Natural killer cell treated with Interleukin-12 subunit alpha and Interleukin-12 subunit beta and Interleukin-15 and Interleukin-18, amount 100 ng/mL, for 72 hours (primary cell): ENCODE data around the gene SMYD3. TPM values are rescaled to one million over a fixed set of nuclear protein-coding genes. Genes with fewer than 3 reads are reported as not detected.

Experiments used
- ATAC-seq, 2 donors: fragments of 150-1000 bp; cut with Tn5 transposase in 1 of 2; sonication (Bioruptor Pico), chemical (Tn5 transposase) in 1 of 2; 2 replicates each; pipeline ENCODE4 v1.10.0; 2021
- DNase-seq: peaks from one replicate; pipeline ENCODE4 v3.0.0; 2022; ENCODE audit warnings: low spot score
- H3K27ac Mint-ChIP-seq, 2 donors: 1 replicate in 1 of 2; 2 replicates in 1 of 2; pipeline ENCODE4 v1.8.0; 2022; ENCODE audit warnings: mixed read lengths in 2 of 2, mild to moderate bottlenecking in 1 of 2, moderate library complexity in 1 of 2
- H3K27me3 Mint-ChIP-seq, 2 donors: 1 replicate in 1 of 2; 2 replicates in 1 of 2; pipeline ENCODE4 v1.8.0; 2022; ENCODE audit warnings: mixed read lengths in 2 of 2
- H3K36me3 Mint-ChIP-seq: one replicate; pipeline ENCODE4 v1.8.0; 2022; ENCODE audit warnings: mixed read lengths
- H3K4me1 Mint-ChIP-seq, 2 donors: 1 replicate in 1 of 2; 2 replicates in 1 of 2; pipeline ENCODE4 v1.8.0; 2022; ENCODE audit warnings: low read depth in 2 of 2, mixed read lengths in 2 of 2, mild to moderate bottlenecking in 1 of 2
- H3K4me3 Mint-ChIP-seq: one replicate; pipeline ENCODE4 v1.8.0; 2022; ENCODE audit warnings: mixed read lengths
- H3K9me3 Mint-ChIP-seq: 2 replicates; pipeline ENCODE4 v1.8.0; 2022; ENCODE audit warnings: mixed read lengths
- total RNA-seq, 2 donors: library from RNA; stranded (reverse); gene quantifications; one replicate each; pipeline ENCODE4 v1.2.3, GENCODE V29; 2022

SMYD3 gene
- total RNA-seq, 2 donors from 2014 or later: 26.9 to 55.4 TPM

- Mint-ChIP-seq H3K4me3 (no peak overlapping the region), H3K36me3 (no peaks in the 10 kb centered on the region), H3K27me3 (no peaks in the 10 kb centered on the region), H3K9me3 (no peaks in the 10 kb centered on the region), H3K4me1 (peaks cover 0 to 2% of the 10 kb centered on the region in 2 donors), H3K27ac (no peak overlapping the region)
- no peak for DNase-seq
- ATAC-seq: no peak
These were observed 575.6 kb downstream of the SMYD3 start for GRCh38 chr1:245931450-245931849.

DNA sequence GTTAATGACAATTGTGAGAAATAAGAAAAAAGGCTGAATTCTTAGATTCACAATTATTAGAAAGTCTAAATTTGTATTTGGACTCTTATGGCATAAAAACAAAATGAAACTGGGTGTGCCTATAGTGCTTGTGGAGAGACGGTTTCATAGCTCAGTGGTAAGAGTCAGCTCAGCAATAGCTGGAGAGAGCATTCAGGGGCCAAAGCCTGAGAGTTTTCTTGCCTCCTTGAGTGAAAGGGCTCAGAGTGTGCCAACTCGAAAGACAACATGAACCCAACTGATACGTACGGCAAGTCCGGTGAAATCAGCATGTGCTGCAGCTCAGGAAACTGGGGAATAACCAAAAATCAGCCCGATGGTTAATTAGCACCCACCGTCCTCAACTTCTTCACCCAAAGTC lies 577.9 kb downstream of the SMYD3 start:
- H3K4me1 Mint-ChIP-seq: no peaks in the 10 kb centered on the region
- H3K9me3 Mint-ChIP-seq: no peaks in the 10 kb centered on the region
- H3K27me3 Mint-ChIP-seq: no peaks in the 10 kb centered on the region
- ATAC-seq: no peak
- H3K4me3 Mint-ChIP-seq: no peak overlapping the region
- DNase-seq: no peak
- peaks cover 4% of the 10 kb centered on the region for H3K36me3 Mint-ChIP-seq
- H3K27ac Mint-ChIP-seq: no peak overlapping the region

GRCh38 chr1:245926888-245927287 lies 580.2 kb downstream of the SMYD3 start:
- DNase-seq (no peak), ATAC-seq (no peak)
- Mint-ChIP-seq H3K4me3 (no peak overlapping the region), H3K4me1 (no peaks in the 10 kb centered on the region), H3K36me3 (peaks cover 4% of the 10 kb centered on the region), H3K9me3 (no peaks in the 10 kb centered on the region), H3K27ac (no peak overlapping the region), H3K27me3 (no peaks in the 10 kb centered on the region)

DNA sequence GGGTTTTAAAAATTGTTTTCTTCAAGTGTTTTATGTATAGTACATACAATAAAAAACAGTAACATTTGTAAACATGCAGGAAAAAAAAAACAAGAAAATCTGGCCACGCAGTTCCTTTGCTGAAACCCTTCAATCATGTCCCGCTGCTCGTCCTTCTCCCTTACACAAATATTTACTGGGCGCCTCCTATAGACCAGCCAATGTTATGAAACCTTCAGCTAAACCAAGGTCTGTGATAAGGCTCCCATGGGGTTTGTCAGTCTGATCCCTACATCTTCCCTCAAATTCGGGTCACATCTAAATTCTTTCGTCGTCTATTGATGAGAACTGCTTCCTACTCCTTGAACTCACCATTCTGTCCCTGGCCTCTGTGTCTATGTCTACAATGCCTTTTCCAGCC lies 583.9 kb downstream of the SMYD3 start:
- H3K27ac Mint-ChIP-seq: no peak overlapping the region
- H3K36me3 Mint-ChIP-seq: peaks cover 4% of the 10 kb centered on the region
- H3K4me1 Mint-ChIP-seq: no peaks in the 10 kb centered on the region
- peaks cover 6% of the 10 kb centered on the region for H3K9me3 Mint-ChIP-seq
- DNase-seq (no peak), ATAC-seq (no peak)
- H3K27me3 Mint-ChIP-seq: no peaks in the 10 kb centered on the region
- H3K4me3 Mint-ChIP-seq: no peak overlapping the region

- Mint-ChIP-seq H3K27me3 (no peaks in the 10 kb centered on the region), H3K27ac (no peak overlapping the region), H3K4me3 (no peak overlapping the region), H3K4me1 (no peaks in the 10 kb centered on the region), H3K9me3 (peaks cover 6% of the 10 kb centered on the region), H3K36me3 (peaks cover 4% of the 10 kb centered on the region)
- ATAC-seq (no peak), DNase-seq (no peak)
These were observed 585.7 kb downstream of the SMYD3 start for GRCh38 chr1:245921417-245921816.

GRCh38 chr1:245917403-245917802 lies 589.7 kb downstream of the SMYD3 start:
- Mint-ChIP-seq H3K36me3 (peaks cover 9% of the 10 kb centered on the region), H3K4me1 (peaks cover 0 to 3% of the 10 kb centered on the region in 2 donors), H3K4me3 (no peak overlapping the region), H3K9me3 (peaks cover 10% of the 10 kb centered on the region), H3K27me3 (no peaks in the 10 kb centered on the region), H3K27ac (no peak overlapping the region)
- no peak for ATAC-seq
- no peak for DNase-seq

DNA sequence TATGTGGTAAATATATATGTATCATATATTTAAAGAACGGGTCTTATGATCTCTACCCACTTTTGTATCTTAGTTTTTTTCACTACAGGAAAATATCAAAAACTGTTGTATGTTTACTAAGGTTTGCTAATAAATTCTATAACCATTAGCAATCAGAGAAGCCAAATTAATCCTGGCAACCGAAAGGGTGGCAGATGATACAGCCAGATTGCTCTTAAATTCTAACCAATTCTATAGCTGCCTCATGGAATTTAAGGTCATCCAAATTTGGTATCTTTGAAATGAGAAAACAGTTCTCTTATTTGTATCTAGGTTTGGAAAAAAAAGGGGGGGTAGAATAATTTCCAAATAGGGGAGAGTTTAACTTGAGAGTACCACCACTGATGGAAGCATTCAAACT lies 591.2 kb downstream of the SMYD3 start:
- Mint-ChIP-seq H3K27ac (no peak overlapping the region), H3K4me1 (peaks cover 0 to 3% of the 10 kb centered on the region in 2 donors), H3K27me3 (no peaks in the 10 kb centered on the region), H3K4me3 (no peak overlapping the region), H3K36me3 (peaks cover 13% of the 10 kb centered on the region), H3K9me3 (peaks cover 9% of the 10 kb centered on the region)
- no peak for DNase-seq
- ATAC-seq: no peak

DNA sequence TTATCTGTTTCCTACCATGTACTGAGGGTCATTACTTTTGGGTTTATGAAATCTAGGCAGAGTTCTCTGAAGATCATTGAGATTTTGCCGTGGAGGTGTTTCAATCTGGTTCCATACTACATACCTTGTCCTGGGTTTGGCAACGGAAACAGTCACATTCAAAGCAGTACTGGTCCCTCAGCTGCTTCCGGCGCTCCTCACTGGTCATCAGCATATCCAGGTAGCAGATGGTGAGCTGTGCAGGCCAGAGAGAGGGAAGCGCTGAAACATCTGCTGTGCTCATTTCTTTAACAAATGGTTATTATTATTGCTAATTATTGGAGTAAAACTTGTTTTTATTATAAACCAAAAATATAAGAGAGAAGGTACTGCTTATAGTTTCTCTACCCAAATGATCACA lies 591.7 kb downstream of the SMYD3 start:
- DNase-seq (no peak), ATAC-seq (no peak)
- H3K27ac Mint-ChIP-seq: no peak overlapping the region
- no peak overlapping the region for H3K4me3 Mint-ChIP-seq
- peaks cover 13% of the 10 kb centered on the region for H3K36me3 Mint-ChIP-seq
- peaks cover 5% of the 10 kb centered on the region for H3K9me3 Mint-ChIP-seq
- no peaks in the 10 kb centered on the region for H3K27me3 Mint-ChIP-seq
- peaks cover 0 to 3% of the 10 kb centered on the region in 2 donors for H3K4me1 Mint-ChIP-seq

DNA sequence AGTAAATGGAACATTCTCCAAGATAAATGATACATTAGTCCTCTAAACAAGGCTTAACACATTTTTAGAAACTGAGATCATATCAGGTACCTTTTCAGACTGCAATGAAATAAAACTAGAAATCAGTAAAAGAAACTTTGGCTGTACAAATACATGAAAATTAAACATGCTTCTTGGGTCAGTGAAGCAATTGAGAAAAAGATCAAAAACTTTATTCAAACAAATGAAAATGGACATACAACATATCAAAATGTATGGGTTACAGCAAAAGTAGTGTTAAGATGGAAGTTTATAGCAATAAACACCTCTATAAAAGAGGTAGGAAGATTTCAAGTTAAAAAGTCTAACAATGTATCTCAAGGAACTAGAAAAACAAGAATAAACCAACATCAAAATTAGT lies 598.5 kb downstream of the SMYD3 start:
- peaks cover 6% of the 10 kb centered on the region for H3K36me3 Mint-ChIP-seq
- peaks cover 0 to 1% of the 10 kb centered on the region in 2 donors for H3K4me1 Mint-ChIP-seq
- no peak overlapping the region for H3K4me3 Mint-ChIP-seq
- no peak overlapping the region for H3K27ac Mint-ChIP-seq
- no peaks in the 10 kb centered on the region for H3K27me3 Mint-ChIP-seq
- DNase-seq: no peak
- ATAC-seq: no peak
- H3K9me3 Mint-ChIP-seq: peaks cover 3% of the 10 kb centered on the region

DNA sequence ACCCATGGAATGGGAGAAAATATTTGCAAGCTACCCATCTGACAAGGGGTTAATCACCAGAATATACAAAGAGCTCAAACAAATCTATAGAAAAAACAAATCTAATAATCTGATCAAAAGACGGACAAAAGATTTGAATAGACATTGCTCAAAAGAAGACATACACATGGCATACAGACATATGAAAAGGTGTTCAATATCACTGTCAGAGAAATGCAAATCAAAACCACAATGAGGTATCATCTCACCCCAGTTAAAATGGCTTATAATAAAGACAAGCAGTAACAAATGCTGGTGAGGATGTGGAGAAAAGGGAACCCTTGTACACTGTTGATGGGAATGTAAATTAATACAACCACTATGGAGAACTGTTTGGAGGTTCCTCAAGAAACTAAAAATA lies 600.9 kb downstream of the SMYD3 start:
- H3K9me3 Mint-ChIP-seq: peaks cover 3% of the 10 kb centered on the region
- H3K4me1 Mint-ChIP-seq: no peaks in the 10 kb centered on the region
- no peak overlapping the region for H3K27ac Mint-ChIP-seq
- H3K4me3 Mint-ChIP-seq: no peak overlapping the region
- H3K27me3 Mint-ChIP-seq: no peaks in the 10 kb centered on the region
- H3K36me3 Mint-ChIP-seq: no peaks in the 10 kb centered on the region
- no peak for DNase-seq
- ATAC-seq: no peak

DNA sequence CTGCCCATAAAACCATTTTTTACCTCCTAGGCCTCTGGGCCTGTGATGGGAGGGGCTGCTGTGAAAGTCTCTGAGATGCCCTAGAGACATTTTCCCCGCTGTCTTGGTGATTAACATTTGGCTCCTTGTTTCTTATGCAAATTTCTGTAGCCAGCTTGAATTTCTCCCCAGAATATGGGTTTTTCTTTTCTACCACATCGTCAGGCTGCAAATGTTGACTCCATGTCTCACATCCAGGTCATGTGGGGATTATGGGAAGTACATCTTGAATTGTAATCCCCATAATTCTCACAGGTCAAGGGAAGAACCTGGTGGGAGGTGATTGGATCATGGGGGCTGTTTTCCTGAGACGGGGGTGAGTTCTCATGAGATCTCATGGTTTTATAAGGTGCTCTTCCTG lies 603.2 kb downstream of the SMYD3 start:
- Mint-ChIP-seq H3K27me3 (no peaks in the 10 kb centered on the region), H3K36me3 (peaks cover 4% of the 10 kb centered on the region), H3K9me3 (peaks cover 3% of the 10 kb centered on the region), H3K4me3 (no peak overlapping the region), H3K27ac (no peak overlapping the region), H3K4me1 (no peaks in the 10 kb centered on the region)
- ATAC-seq (no peak), DNase-seq (no peak)

DNA sequence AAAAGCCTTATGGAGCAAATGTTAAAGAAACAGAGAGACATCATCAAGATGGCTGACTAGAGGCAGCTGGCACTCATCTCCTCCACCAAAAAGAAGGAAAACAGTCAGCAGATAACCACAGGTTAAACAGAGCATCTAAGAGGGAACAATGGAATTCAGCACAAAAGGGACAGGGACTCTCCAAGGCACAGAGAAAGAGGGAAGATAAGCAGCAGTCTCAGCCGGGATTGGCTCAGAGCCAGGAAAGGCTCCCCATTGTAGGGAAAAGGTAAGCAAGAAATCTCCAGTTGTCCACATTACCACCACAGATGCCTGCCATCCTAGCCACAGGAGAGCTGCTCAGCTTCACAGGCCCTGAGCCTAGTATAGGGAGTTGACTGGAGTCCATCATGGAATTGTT lies 605.5 kb downstream of the SMYD3 start:
- Mint-ChIP-seq H3K27ac (no peak overlapping the region), H3K27me3 (no peaks in the 10 kb centered on the region), H3K36me3 (peaks cover 4% of the 10 kb centered on the region), H3K4me1 (no peaks in the 10 kb centered on the region), H3K9me3 (no peaks in the 10 kb centered on the region), H3K4me3 (no peak overlapping the region)
- ATAC-seq: no peak
- no peak for DNase-seq

GRCh38 chr1:245901037-245901436 lies 606.0 kb downstream of the SMYD3 start:
- ATAC-seq (no peak), DNase-seq (no peak)
- Mint-ChIP-seq H3K27ac (no peak overlapping the region), H3K4me1 (no peaks in the 10 kb centered on the region), H3K27me3 (no peaks in the 10 kb centered on the region), H3K4me3 (no peak overlapping the region), H3K9me3 (no peaks in the 10 kb centered on the region), H3K36me3 (peaks cover 4% of the 10 kb centered on the region)

DNA sequence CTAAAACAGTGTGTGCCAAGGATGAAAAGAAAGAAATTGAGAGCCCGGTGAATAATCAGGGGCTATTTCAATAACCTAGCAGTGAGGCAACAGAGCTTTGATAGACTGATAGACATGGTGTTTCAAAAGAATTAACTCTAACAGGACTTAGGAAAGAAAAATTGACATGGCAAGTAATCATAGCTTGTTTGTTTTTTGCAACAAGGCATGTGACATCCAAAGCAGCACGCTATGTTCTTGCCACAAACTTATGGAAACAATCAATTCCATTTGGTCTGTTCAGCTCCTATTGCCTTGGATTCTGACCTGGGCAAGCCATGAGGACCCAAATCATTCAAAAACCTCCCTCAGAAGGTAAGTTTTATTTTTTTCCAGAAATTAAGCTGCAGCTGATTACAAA lies 608.5 kb downstream of the SMYD3 start:
- peaks cover 6% of the 10 kb centered on the region for H3K36me3 Mint-ChIP-seq
- no peak overlapping the region for H3K27ac Mint-ChIP-seq
- ATAC-seq: no peak
- no peak overlapping the region for H3K4me3 Mint-ChIP-seq
- no peaks in the 10 kb centered on the region for H3K27me3 Mint-ChIP-seq
- H3K4me1 Mint-ChIP-seq: peaks cover 12 to 13% of the 10 kb centered on the region in 2 donors
- H3K9me3 Mint-ChIP-seq: no peaks in the 10 kb centered on the region
- DNase-seq: no peak

- H3K9me3 Mint-ChIP-seq: peaks cover 4% of the 10 kb centered on the region
- no peak for DNase-seq
- no peak for ATAC-seq
- no peak overlapping the region for H3K27ac Mint-ChIP-seq
- H3K4me1 Mint-ChIP-seq: peaks cover 12 to 13% of the 10 kb centered on the region in 2 donors
- peaks cover 17% of the 10 kb centered on the region for H3K36me3 Mint-ChIP-seq
- no peaks in the 10 kb centered on the region for H3K27me3 Mint-ChIP-seq
- no peak overlapping the region for H3K4me3 Mint-ChIP-seq
These were observed 610.8 kb downstream of the SMYD3 start for GRCh38 chr1:245896258-245896657.
